GM18508 (cell line): Measurements from ENCODE around the gene C2CD4C.
"Not testable (repeated sequence)": the region's sequence is repeated elsewhere in the genome, so short reads cannot be mapped to it uniquely, and the experiment has no call there.

ENCODE experiments used
- ATAC-seq: cut with Tn5 transposase; IDR thresholded peaks from one replicate; pipeline ENCODE4 v1.9.1; 2021; ENCODE audit warnings: moderate number of reproducible peaks; ENCODE audit not compliant: insufficient read depth, unreplicated experiment

The C2CD4C gene

GRCh38 chr19:439167-439900 is 30.4 kb upstream of the C2CD4C start:
- no peak for ATAC-seq

DNA sequence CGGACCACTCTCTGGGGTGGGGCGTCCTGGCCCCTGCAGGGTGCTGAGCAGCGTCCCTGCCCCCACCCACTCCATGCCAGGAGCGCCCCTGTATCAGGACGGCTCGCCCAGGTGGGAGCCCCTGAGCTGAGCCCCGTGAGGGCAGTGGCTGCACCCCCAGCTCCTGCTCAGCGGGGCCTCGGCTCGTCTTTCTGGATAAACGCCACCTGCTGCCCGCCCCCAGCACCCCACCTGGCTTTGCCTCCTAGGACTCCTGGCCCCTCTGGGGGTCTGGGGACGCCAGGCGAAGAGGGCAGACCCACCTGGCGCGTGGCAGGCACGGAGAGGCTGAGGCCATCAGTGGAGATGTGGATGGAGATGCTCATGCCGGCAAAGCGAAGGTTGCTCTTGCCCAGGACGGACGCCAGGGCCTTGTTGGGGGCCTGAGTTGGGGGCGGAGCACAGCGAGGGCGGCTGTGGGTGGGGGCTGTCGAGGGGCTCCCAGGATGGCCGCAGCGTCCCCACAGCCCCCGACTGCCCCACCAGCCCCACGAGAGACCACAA is 29.5 kb upstream of the C2CD4C start:
- ATAC-seq = no peak

GRCh38 chr19:437041-437440 is 28.1 kb upstream of the C2CD4C start:
- no peak for ATAC-seq

DNA sequence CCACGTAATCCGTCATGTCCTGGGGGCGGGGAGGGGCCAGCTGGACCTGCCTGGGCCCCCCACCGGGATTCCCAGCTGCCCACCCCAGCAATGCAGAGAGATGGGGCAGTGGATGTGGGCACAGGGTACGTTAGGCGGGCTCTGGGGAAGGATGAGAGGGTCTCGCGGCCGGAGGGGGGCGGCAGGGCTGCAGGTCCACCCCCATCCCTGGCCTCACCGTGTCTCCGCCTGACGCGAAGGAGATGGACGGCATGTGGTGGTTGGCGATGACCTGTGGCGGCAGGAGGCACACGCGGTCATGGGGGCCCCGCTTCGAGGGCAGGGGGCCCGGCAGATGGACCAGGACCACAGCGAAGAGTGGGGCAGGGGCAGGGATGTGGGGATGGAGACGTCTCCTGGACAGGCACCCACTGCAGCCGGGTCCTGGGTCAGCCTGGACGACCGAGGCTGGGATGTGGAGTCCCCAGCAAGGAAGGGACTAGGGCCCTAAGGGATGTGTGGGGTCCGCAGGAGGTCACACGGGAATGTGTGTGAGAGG is 27.5 kb upstream of the C2CD4C start:
- no peak for ATAC-seq

- no peak for ATAC-seq
Measured at GRCh38 chr19:435707-436412, 26.9 kb upstream of the C2CD4C start.

- ATAC-seq = no peak
Measured at GRCh38 chr19:435056-435706, 26.2 kb upstream of the C2CD4C start.

DNA sequence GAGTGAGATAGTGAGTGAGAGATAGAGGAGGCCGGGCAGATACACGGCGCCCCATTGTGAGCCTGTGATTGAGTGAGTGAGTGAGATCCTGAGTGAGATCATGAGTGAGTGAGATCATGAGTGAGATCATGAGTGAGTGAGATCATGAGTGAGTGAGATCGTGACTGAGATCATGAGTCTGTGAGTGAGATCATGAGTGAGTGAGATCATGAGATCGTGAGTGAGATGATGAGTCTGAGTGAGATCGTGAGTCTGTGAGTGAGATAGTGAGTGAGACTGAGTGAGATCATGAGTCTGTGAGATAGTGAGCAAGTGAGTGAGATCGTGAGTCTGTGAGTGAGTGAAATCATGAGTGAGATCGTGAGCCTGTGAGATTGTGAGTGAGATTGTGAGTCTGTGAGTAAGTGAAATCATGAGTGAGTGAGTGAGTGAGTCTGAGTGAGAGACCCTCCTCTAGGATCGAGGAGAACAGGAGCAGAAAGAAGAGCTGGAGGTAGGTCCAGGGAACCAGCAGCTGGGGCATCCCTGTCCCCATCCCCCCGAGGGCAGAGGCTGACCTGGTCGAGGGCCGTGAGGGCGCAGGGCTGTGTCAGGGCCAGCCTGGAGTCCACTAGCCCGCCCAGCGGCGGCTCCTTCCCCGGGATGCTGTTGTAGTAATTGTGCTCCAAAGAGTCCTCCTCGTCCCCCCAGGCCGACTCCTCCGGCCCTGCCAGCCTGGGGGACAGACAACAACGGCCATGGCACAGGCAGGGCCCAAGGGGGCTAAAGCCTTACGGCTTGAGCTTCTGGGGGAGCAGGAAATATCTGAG is 25.4 kb upstream of the C2CD4C start:
- ATAC-seq = no peak

GRCh38 chr19:430701-431100 is 21.8 kb upstream of the C2CD4C start:
- ATAC-seq = no peak

DNA sequence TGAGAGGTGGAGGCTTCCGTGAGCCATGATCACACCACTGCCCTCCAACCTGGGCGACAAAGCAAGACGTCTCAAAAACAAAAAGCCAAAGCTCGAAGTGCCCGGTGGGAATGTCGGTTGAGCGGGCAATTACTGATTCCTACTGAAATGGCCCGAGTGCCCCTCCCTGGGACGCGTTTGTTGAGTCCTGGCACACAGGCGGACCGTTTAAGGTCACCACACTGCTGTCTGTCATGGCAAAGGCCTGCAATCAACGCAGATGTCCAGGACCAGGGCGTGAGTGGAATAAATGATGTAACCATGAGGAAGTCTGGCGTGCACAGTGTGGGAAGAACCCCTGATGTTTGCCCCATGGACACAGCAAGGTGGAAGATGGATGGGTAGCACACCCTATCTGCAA is 19.2 kb upstream of the C2CD4C start:
- no peak for ATAC-seq

GRCh38 chr19:427675-428074 is 18.7 kb upstream of the C2CD4C start:
- ATAC-seq = not testable (repeated sequence)

- no peak for ATAC-seq
Measured at GRCh38 chr19:426725-427445, 17.9 kb upstream of the C2CD4C start.

DNA sequence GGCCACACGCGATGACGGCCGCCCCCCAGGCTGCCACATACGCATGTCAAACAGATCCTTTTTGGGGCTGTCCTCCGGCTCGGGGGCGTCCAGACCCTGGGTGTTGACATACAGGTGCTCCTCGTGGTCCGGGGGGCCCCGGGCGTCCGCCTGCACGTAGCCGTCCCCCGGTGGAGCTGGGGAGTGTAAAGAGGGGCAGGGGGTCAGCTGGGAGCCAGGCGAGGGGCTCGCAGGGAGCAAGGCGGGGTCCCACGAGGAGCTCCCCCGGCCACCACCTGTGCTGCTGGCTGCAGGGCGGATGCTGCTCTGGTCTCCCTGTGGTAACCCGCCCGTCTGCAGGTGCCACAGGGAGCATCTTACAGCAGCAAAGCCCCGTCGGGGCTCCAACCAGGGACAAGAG is 16.1 kb upstream of the C2CD4C start:
- ATAC-seq = no peak

GRCh38 chr19:424546-424945 is 15.6 kb upstream of the C2CD4C start:
- no peak for ATAC-seq

DNA sequence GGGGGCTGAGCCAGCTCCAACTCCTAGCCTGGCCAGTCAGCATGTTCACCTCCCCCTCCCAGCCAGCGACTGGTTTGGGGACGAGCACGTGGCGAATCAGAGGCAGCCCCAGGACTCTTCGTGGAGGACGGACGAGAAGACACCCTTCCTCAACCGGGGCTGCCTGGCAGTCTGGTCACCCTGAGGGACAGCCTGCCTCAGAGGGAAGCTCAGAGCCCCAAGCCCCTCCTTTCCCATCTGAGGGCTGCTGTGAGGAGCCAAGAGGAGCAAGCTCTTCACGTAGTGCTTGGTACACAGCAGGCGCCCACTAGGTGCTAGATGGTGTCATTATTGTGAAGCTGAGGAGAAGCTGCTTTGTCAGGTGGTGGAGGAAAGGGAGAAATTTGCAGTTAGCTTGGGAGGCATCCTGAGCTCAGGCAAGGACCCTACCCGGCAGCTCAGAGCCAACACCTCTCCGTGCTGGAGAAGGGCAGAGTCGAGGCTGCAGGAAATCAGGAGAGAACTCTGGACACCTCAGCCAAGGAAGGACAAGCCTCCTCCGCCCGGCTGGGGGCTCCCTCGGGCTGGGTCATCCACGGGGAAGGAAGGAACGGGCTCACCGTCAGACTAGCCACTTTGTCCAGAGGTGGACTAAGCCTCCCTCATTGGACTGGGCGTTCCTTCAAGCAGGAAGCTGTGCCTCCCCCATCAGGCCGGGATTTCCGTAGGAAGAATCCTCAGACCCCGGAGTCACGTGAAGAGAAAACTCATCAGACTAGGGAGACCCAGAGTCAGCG is 14.9 kb upstream of the C2CD4C start:
- ATAC-seq = no peak

DNA sequence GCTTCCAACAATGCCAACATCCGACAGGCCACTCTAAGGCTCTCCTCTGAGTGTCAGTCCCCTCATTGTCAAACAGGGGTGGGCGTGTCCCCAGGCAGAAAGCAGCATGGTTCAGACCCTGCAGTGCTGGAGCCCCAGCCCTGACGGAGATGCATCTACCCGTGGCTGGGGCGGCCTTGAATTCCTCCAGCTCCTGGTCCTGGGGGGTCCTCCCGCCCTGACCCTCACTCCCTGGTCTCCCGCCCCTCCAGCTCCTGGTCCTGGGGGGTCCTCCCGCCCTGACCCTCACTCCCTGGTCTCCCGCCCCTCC is 13.9 kb upstream of the C2CD4C start:
- ATAC-seq = not testable (repeated sequence)

DNA sequence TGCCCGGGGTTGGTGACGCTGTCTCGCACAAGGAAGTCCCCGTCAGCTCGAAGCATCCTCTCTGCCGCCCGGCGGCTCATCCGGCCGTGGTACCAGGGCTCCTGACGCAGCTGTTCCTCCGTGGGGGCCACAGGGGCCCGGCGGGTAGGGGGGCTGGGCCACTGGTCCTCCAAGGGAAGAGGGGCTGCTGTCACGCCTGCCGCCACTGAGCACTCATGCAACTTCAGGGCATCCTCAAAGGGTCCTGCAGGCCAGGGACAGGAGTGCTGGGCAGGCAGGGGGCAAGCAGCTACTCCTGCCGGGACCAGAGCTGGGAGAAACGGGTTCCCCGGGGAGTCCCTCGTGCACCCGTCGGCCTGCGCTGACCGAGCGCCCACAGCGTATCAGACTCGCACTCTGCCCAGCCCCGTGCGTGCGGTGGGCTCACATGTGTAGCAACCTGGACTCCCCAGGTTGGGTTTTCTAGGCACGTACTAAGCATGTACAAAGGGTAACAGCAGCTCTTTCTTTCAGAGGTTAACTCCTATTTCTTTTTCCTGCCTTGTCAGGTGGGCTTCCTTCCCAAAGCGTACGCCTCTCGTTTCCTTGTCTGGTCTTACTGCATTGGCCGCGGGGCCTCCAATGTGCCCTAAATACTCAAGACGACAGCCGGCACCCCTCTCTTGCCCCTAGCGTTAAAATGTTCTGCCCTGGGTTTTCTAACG is 13.4 kb upstream of the C2CD4C start:
- ATAC-seq = no peak

- no peak for ATAC-seq
Measured at GRCh38 chr19:419721-420515, 11.0 kb upstream of the C2CD4C start.
